HepG2 (cell line): ENCODE measurements around the gene STH. TPM values are rescaled to one million over a fixed set of nuclear protein-coding genes. Genes with fewer than 3 reads are reported as not detected.

Source experiments
- ATAC-seq: fragments of 200-7000 bp; cut with Tn5 transposase; 3 replicates; pipeline ENCODE4 v1.9.1; 2020; ENCODE audit warnings: mild to moderate bottlenecking, moderate library complexity
- BruUV-seq: library from RNA; stranded (reverse); fragments of 400-500 nt; replicated peaks from 2 replicates; lab custom pipeline; 2021; lab: Mats Ljungman, UMichigan
- CTCF ChIA-PET: fragments of 300-600 bp; formaldehyde crosslinking; extraction: SDS; loops from one replicate; lab custom pipeline; 2021; ENCODE audit warnings: low total read pairs, inconsistent platforms, low intra/inter-chr PET ratio; lab: Yijun Ruan, JAX
- POLR2A ChIA-PET: fragments of 350-600 bp; sonication (Branson Sonifier 250); formaldehyde crosslinking; loops from one replicate; lab custom pipeline; 2020; ENCODE audit warnings: antibody characterized with exemption, inconsistent platforms; lab: Yijun Ruan, JAX
- DNase-seq: peaks from one replicate; pipeline ENCODE4 v3.0.0-alpha.2; 2015; ENCODE audit warnings: low spot score
- FAIRE-seq: peaks from 3 replicates; lab custom pipeline; 2011; peaks lifted over from hg19 to GRCh38; lab: Jason Lieb, UNC
- H2AFZ ChIP-seq: one replicate; pipeline ENCODE4 v1.6.1; 2011; ENCODE audit warnings: low read length, inconsistent platforms
- H3K27ac ChIP-seq: fragments of 300-600 bp; 3 replicates; pipeline ENCODE4 v1.8.0; 2011; ENCODE audit warnings: mixed run types, mild to moderate bottlenecking, mixed read lengths, low read length, inconsistent platforms; ENCODE audit not compliant: insufficient read depth; ENCODE audit errors: extremely low read length
- H3K27me3 ChIP-seq, 2 experiments: fragments of 200-600 bp in 1 of 2; 2 replicates in 1 of 2; 3 replicates in 1 of 2; pipeline versions ENCODE4 v1.6.0 to v1.8.0; 2011; ENCODE audit warnings: low read length in 2 of 2, mild to moderate bottlenecking in 2 of 2, moderate library complexity in 2 of 2, inconsistent platforms in 1 of 2; ENCODE audit not compliant: insufficient read depth in 2 of 2, control insufficient read depth in 1 of 2
- H3K36me3 ChIP-seq, 2 experiments: fragments of 200-600 bp in 1 of 2; replicated peaks in 1 of 2; 2 replicates in 1 of 2; 3 replicates in 1 of 2; pipeline versions ENCODE4 v1.5.1 to v1.8.0; 2011; ENCODE audit warnings: low read length in 2 of 2, inconsistent platforms in 1 of 2; ENCODE audit not compliant: insufficient read depth in 2 of 2, control insufficient read depth in 1 of 2
- H3K4me1 ChIP-seq: 2 replicates; pipeline ENCODE4 v1.5.1; 2012; ENCODE audit warnings: low read length, inconsistent platforms; ENCODE audit not compliant: insufficient read depth
- H3K4me2 ChIP-seq: 2 replicates; pipeline ENCODE4 v1.6.0; 2011; ENCODE audit warnings: low read depth, low read length, inconsistent platforms
- H3K4me3 ChIP-seq, 3 experiments: fragments of 200-600 bp in 1 of 3; sonication (generic), shearing (Covaris generic) in 1 of 3; replicated peaks in 1 of 3; 2 replicates each; pipeline ENCODE4 v1.5.1; 2011 to 2016; ENCODE audit warnings: low read length in 3 of 3, inconsistent platforms in 2 of 3, low read depth in 2 of 3, mild to moderate bottlenecking in 2 of 3, control low read depth in 1 of 3, mixed read lengths in 1 of 3; ENCODE audit not compliant: insufficient read depth in 1 of 3
- H3K79me2 ChIP-seq: one replicate; pipeline ENCODE4 v1.6.1; 2011; ENCODE audit warnings: low read length, inconsistent platforms; ENCODE audit not compliant: insufficient read depth
- H3K9ac ChIP-seq: 2 replicates; pipeline ENCODE4 v1.6.0; 2011; ENCODE audit warnings: mild to moderate bottlenecking, low read depth, low read length, inconsistent platforms; ENCODE audit not compliant: insufficient read depth
- H3K9me3 ChIP-seq: 2 replicates; pipeline ENCODE4 v1.5.1; 2012; ENCODE audit warnings: mild to moderate bottlenecking, low read length
- H4K20me1 ChIP-seq: 2 replicates; pipeline ENCODE4 v1.6.0; 2011; ENCODE audit warnings: inconsistent platforms, mild to moderate bottlenecking, low read length, moderate library complexity; ENCODE audit not compliant: insufficient read depth
- CBX2 ChIP-seq, 2 experiments: fragments of 200-600 bp in 1 of 2; sonication (generic); formaldehyde crosslinking in 1 of 2; IDR thresholded peaks; 2 replicates each; pipeline versions ENCODE4 v1.7.0 to v1.8.1; 2018 to 2022; ENCODE audit warnings: low read depth in 2 of 2, low read length in 1 of 2, mild to moderate bottlenecking in 1 of 2, missing genetic modification reagents in 1 of 2
- DNMT1 ChIP-seq: sonication (generic); formaldehyde crosslinking; IDR thresholded peaks from 2 replicates; pipeline ENCODE4 v1.5.1; 2020; ENCODE audit warnings: mild to moderate bottlenecking, missing genetic modification reagents
- GATA4 ChIP-seq: sonication (generic); IDR thresholded peaks from 2 replicates; pipeline ENCODE4 v1.6.1; 2016; ENCODE audit warnings: antibody characterized with exemption, low read depth, borderline replicate concordance
- GZF1 ChIP-seq: sonication (generic); formaldehyde crosslinking; IDR thresholded peaks from 2 replicates; pipeline ENCODE4 v1.5.1; 2020; ENCODE audit warnings: mild to moderate bottlenecking, missing genetic modification reagents
- KLF13 ChIP-seq: sonication (generic); formaldehyde crosslinking; IDR thresholded peaks from 2 replicates; pipeline ENCODE4 v1.4.0; 2020; ENCODE audit warnings: mild to moderate bottlenecking, missing genetic modification reagents
- REPIN1 ChIP-seq: sonication (generic); formaldehyde crosslinking; IDR thresholded peaks from 2 replicates; pipeline ENCODE4 v1.8.0; 2022; ENCODE audit warnings: missing genetic modification reagents, low read depth, mild to moderate bottlenecking, borderline replicate concordance
- SATB2 ChIP-seq: sonication (generic); formaldehyde crosslinking; IDR thresholded peaks from 2 replicates; pipeline ENCODE4 v1.5.0; 2020; ENCODE audit warnings: missing genetic modification reagents
- SIN3A ChIP-seq: IDR thresholded peaks from 2 replicates; pipeline ENCODE4 v1.6.1; 2011; ENCODE audit warnings: low read depth, mild to moderate bottlenecking, control low read depth, low read length, borderline replicate concordance
- SUZ12 ChIP-seq: fragments of 150-350 bp; IDR thresholded peaks from 2 replicates; pipeline ENCODE4 v1.6.1; 2014; ENCODE audit warnings: low read depth, low read length
- ZNF513 ChIP-seq: sonication (generic); formaldehyde crosslinking; conservative IDR thresholded peaks from 2 replicates; pipeline ENCODE4 v1.5.0; 2020; ENCODE audit warnings: missing genetic modification reagents
- WGBS: methylation state at CpG from one replicate; pipeline ENCODE4 v1.1.6; 2017; ENCODE audit warnings: low lambda C conversion rate; 5-methylcytosine and 5-hydroxymethylcytosine counted together
- in situ Hi-C: cut with HindIII; loops from 2 replicates; pipeline ENCODE4 v1.10.0; 2017; ENCODE audit warnings: low pct_unique_long_range_greater_than_20kb; ENCODE audit not compliant: extremely low pct_ligation_motif_present
- intact Hi-C: fragments of 100-400 bp; cut with micrococcal nuclease; formaldehyde crosslinking; loops from one replicate; pipeline ENCODE4 v1.10.0; 2022; ENCODE audit not compliant: unreplicated experiment
- polyA plus RNA-seq, 8 experiments: library from polyadenylated mRNA; depleted of rRNA in 3 of 8; stranded (reverse) in 7 of 8; unstranded in 1 of 8; fragments of >200 nt; fragmentation: Illumina TruSeq in 4 of 8; extraction: Trizol in 4 of 8; gene quantifications; 2 replicates each; pipeline versions ENCODE4 v1.2.1 to v1.2.3, GENCODE V29; 2011 to 2016; ENCODE audit warnings: low read depth in 4 of 8, missing spikeins in 1 of 8, mixed read lengths in 1 of 8; ENCODE audit not compliant: insufficient read depth in 1 of 8
- total RNA-seq, 5 experiments: library from RNA; depleted of rRNA; stranded (reverse); fragments of >200 nt; fragmentation: Illumina TruSeq; extraction: Trizol; gene quantifications; 2 replicates each; pipeline ENCODE4 v1.2.3, GENCODE V29; 2016; ENCODE audit warnings: low read depth in 1 of 5

STH gene
- total and polyA plus RNA-seq, 2 of the 13 experiments (the other 11 are each of a cell fraction or from before 2014, with no cell fraction given), result not detected

- Histone ChIP-seq H3K9ac (no peak overlapping the region), H3K27me3 (no peaks in the 10 kb centered on the region; a peak in 1 of 5 replicates), H3K27ac (no peak overlapping the region), H3K79me2 (no peaks in the 10 kb centered on the region), H3K4me3 (no peak overlapping the region), H4K20me1 (no peaks in the 10 kb centered on the region; the same call in 1 of the 2 replicates), H3K9me3 (no peaks in the 10 kb centered on the region), H3K36me3 (no peaks in the 10 kb centered on the region), H3K4me1 (no peaks in the 10 kb centered on the region), H3K4me2 (no peak overlapping the region), H2AFZ (no peak overlapping the region)
- ATAC-seq (no peak), DNase-seq (no peak), FAIRE-seq (no peak)
- intact Hi-C loops, result no loop called here
- 24% methylated on average over 8 of the region's 8 CpGs for WGBS
- CTCF ChIA-PET, result no interaction called here
- TF ChIP-seq SATB2 (CRISPR knock-in tag) (no peak), KLF13 (CRISPR knock-in tag) (no peak), ZNF513 (CRISPR knock-in tag) (no peak), SIN3A (no peak), SUZ12 (no peak), GATA4 (no peak), GZF1 (no peak), DNMT1 (CRISPR knock-in tag) (no peak), REPIN1 (CRISPR knock-in tag) (no peak), CBX2 (IDR thresholded peaks at IDR 0.05; ENCODE audit: low read depth, low read length) (no peak), CBX2 (CRISPR knock-in tag; IDR thresholded peaks at IDR 0.05; ENCODE audit: low read depth) (no peak)
- BruUV-seq, result no TSS peak
- in situ Hi-C loops, result no loop called here
- POLR2A ChIA-PET, result no interaction called here
Observed at GRCh38 chr17:45975640-45976295, 23.3 kb upstream of the STH start.
